ENCODE data around the gene CDADC1. TPM values are rescaled to one million over a fixed set of nuclear protein-coding genes. Genes with fewer than 3 reads are reported as not detected.

CDADC1 gene
- total and polyA plus RNA-seq, 2 donors (not counting 1 experiment from before 2014, with no cell fraction given), result 6.1 to 6.6 TPM

DNA sequence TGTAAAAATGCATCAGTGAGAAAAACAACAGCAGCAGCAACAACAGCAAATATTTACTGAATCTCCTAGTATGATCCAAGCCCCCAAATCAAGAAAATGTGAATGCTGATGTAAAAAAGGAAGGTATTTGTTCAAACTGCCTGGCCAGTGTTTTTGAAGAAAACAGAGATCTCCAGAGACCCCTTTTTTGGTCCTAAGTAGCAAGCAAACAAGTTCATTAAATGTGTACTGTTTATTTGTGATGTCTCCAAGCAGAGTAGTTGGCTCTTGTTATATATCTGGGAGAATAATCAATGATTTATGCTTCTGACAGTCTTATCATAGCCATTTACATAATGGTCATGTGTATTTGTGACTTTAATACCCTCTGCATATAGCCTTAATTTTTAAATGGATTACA lies 50.7 kb downstream of the CDADC1 start:
- Histone ChIP-seq H3K9ac (ENCODE audit: insufficient read depth, low read length) (no peak overlapping the region), H3K4me2 (ENCODE audit: extremely low read depth, insufficient read depth, low read length) (no peak overlapping the region), H3K27me3 (ENCODE audit: control insufficient read depth, insufficient read depth, low read length) (no peaks in the 10 kb centered on the region), H3K27ac (ENCODE audit: insufficient read depth, low read length) (no peak overlapping the region), H2AFZ (ENCODE audit: low read length) (no peak overlapping the region), H3K4me3 (replicated peaks in 1 of 4; ENCODE audit: control extremely low read depth in 1 of 4, insufficient read depth in 1 of 4, low read depth in 3 of 4, low read length in 4 of 4) (no peak overlapping the region), H3K4me1 (ENCODE audit: control insufficient read depth, extremely low read depth, insufficient read depth, low read length) (no peaks in the 10 kb centered on the region), H3K9me3 (ENCODE audit: control insufficient read depth, insufficient read depth, low read depth, low read length) (no peaks in the 10 kb centered on the region), H3K79me2 (ENCODE audit: control insufficient read depth, insufficient read depth, low read length) (no peaks in the 10 kb centered on the region), H3K36me3 (ENCODE audit: control insufficient read depth, insufficient read depth, low read length) (no peaks in the 10 kb centered on the region), H4K20me1 (ENCODE audit: control insufficient read depth, extremely low read depth, insufficient read depth, low read length) (no peaks in the 10 kb centered on the region)
- no peak for DNase-seq (ENCODE audit: low read depth in 2 of 2)
- TF ChIP-seq EZH2 (IDR thresholded peaks at IDR 0.05; ENCODE audit: low read length, missing control alignments), result no peak
- TF ChIP-seq, protein P1, sequence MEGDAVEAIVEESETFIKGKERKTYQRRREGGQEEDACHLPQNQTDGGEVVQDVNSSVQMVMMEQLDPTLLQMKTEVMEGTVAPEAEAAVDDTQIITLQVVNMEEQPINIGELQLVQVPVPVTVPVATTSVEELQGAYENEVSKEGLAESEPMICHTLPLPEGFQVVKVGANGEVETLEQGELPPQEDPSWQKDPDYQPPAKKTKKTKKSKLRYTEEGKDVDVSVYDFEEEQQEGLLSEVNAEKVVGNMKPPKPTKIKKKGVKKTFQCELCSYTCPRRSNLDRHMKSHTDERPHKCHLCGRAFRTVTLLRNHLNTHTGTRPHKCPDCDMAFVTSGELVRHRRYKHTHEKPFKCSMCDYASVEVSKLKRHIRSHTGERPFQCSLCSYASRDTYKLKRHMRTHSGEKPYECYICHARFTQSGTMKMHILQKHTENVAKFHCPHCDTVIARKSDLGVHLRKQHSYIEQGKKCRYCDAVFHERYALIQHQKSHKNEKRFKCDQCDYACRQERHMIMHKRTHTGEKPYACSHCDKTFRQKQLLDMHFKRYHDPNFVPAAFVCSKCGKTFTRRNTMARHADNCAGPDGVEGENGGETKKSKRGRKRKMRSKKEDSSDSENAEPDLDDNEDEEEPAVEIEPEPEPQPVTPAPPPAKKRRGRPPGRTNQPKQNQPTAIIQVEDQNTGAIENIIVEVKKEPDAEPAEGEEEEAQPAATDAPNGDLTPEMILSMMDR (conservative IDR thresholded peaks at IDR 0.05 in 1 of 2, IDR thresholded peaks at IDR 0.05 in 1 of 2; ENCODE audit: low read depth in 1 of 2, low read length in 2 of 2), result no peak

GRCh38 chr13:49298903-49299605 lies 51.3 kb downstream of the CDADC1 start:
- TF ChIP-seq, protein P1 (conservative IDR thresholded peaks at IDR 0.05 in 1 of 2, IDR thresholded peaks at IDR 0.05 in 1 of 2; ENCODE audit: low read depth in 1 of 2, low read length in 2 of 2), result no peak
- no peak for TF ChIP-seq EZH2 (IDR thresholded peaks at IDR 0.05; ENCODE audit: low read length, missing control alignments)
- no peak overlapping the region for H3K4me3 ChIP-seq (replicated peaks in 1 of 4; ENCODE audit: control extremely low read depth in 1 of 4, insufficient read depth in 1 of 4, low read depth in 3 of 4, low read length in 4 of 4)
- no peak for DNase-seq (ENCODE audit: low read depth in 2 of 2)

GRCh38 chr13:49300276-49300675 lies 52.6 kb downstream of the CDADC1 start:
- Histone ChIP-seq H3K9me3 (ENCODE audit: control insufficient read depth, insufficient read depth, low read depth, low read length) (no peaks in the 10 kb centered on the region), H3K27ac (ENCODE audit: insufficient read depth, low read length) (no peak overlapping the region), H4K20me1 (ENCODE audit: control insufficient read depth, extremely low read depth, insufficient read depth, low read length) (no peaks in the 10 kb centered on the region), H3K79me2 (ENCODE audit: control insufficient read depth, insufficient read depth, low read length) (no peaks in the 10 kb centered on the region), H3K4me2 (ENCODE audit: extremely low read depth, insufficient read depth, low read length) (no peak overlapping the region), H3K9ac (ENCODE audit: insufficient read depth, low read length) (no peak overlapping the region), H2AFZ (ENCODE audit: low read length) (no peak overlapping the region), H3K27me3 (ENCODE audit: control insufficient read depth, insufficient read depth, low read length) (no peaks in the 10 kb centered on the region), H3K4me3 (replicated peaks in 1 of 4; ENCODE audit: control extremely low read depth in 1 of 4, insufficient read depth in 1 of 4, low read depth in 3 of 4, low read length in 4 of 4) (no peak overlapping the region), H3K36me3 (ENCODE audit: control insufficient read depth, insufficient read depth, low read length) (no peaks in the 10 kb centered on the region), H3K4me1 (ENCODE audit: control insufficient read depth, extremely low read depth, insufficient read depth, low read length) (no peaks in the 10 kb centered on the region)
- no peak for DNase-seq (ENCODE audit: low read depth in 2 of 2)
- TF ChIP-seq, protein P1 (conservative IDR thresholded peaks at IDR 0.05 in 1 of 2, IDR thresholded peaks at IDR 0.05 in 1 of 2; ENCODE audit: low read depth in 1 of 2, low read length in 2 of 2), result no peak
- TF ChIP-seq EZH2 (IDR thresholded peaks at IDR 0.05; ENCODE audit: low read length, missing control alignments), result no peak

More at GRCh38 chr13:49298903-49299605, 51.3 kb downstream of the CDADC1 start:
- Histone ChIP-seq H3K27ac (ENCODE audit: insufficient read depth, low read length) (no peak overlapping the region), H3K36me3 (ENCODE audit: control insufficient read depth, insufficient read depth, low read length) (no peaks in the 10 kb centered on the region), H3K9me3 (ENCODE audit: control insufficient read depth, insufficient read depth, low read depth, low read length) (no peaks in the 10 kb centered on the region), H4K20me1 (ENCODE audit: control insufficient read depth, extremely low read depth, insufficient read depth, low read length) (no peaks in the 10 kb centered on the region), H2AFZ (ENCODE audit: low read length) (no peak overlapping the region), H3K79me2 (ENCODE audit: control insufficient read depth, insufficient read depth, low read length) (no peaks in the 10 kb centered on the region), H3K4me1 (ENCODE audit: control insufficient read depth, extremely low read depth, insufficient read depth, low read length) (no peaks in the 10 kb centered on the region), H3K9ac (ENCODE audit: insufficient read depth, low read length) (no peak overlapping the region), H3K4me2 (ENCODE audit: extremely low read depth, insufficient read depth, low read length) (no peak overlapping the region), H3K27me3 (ENCODE audit: control insufficient read depth, insufficient read depth, low read length) (no peaks in the 10 kb centered on the region)
